ENCODE results near the gene ECI1.

ECI1 gene

DNA sequence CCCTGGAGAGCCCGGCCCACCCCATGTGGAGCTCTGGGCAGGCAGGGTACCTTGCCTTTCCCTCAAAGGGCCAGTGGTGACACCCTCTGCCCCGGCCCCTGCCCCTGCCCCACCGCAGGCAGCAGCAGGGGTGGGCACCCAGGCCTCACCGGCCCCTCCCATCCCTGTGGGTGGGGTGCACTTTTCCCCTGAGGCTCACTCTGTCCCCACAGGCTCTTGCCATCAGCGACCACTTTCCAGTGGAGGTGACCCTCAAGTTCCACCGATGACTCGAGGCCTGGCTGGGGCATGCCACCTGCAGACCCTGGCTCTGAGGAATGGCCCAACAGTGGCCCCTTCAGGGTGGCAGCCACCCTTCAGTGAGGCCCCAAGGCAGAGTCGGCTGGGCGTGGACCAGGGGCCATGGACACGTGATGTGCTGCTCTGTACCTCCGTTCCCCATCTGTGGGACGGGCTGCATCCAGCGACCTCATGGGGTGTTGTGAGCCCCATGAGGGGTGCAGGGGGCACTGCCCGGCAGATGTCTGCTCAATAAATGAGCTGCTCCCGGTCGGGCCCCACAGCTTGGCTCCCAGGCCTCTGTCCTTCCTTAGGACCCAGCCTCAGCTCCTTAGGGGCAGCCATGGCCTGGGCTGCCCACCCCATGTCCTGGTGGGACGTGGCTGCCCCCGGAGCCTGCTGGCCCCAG, 13.1 kb downstream of the ECI1 start:
- H3K79me2 ChIP-seq (ENCODE audit: low read length) = no peaks in the 10 kb centered on the region
- peaks cover 2% of the 10 kb centered on the region; the same call in 1 of the 2 replicates for H3K36me3 ChIP-seq (replicated peaks; ENCODE audit: insufficient read depth, low read length)
- no peak overlapping the region for H2AFZ ChIP-seq (ENCODE audit: low read length)
- DNase-seq = no peak
- no peak overlapping the region for H3K4me3 ChIP-seq (ENCODE audit: low read length)
- H3K4me1 ChIP-seq (ENCODE audit: low read length) = no peaks in the 10 kb centered on the region
- TF ChIP-seq, protein P1, sequence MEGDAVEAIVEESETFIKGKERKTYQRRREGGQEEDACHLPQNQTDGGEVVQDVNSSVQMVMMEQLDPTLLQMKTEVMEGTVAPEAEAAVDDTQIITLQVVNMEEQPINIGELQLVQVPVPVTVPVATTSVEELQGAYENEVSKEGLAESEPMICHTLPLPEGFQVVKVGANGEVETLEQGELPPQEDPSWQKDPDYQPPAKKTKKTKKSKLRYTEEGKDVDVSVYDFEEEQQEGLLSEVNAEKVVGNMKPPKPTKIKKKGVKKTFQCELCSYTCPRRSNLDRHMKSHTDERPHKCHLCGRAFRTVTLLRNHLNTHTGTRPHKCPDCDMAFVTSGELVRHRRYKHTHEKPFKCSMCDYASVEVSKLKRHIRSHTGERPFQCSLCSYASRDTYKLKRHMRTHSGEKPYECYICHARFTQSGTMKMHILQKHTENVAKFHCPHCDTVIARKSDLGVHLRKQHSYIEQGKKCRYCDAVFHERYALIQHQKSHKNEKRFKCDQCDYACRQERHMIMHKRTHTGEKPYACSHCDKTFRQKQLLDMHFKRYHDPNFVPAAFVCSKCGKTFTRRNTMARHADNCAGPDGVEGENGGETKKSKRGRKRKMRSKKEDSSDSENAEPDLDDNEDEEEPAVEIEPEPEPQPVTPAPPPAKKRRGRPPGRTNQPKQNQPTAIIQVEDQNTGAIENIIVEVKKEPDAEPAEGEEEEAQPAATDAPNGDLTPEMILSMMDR (IDR thresholded peaks at IDR 0.05; ENCODE audit: low read length) = no peak
- TF ChIP-seq EZH2phosphoT487 (IDR thresholded peaks at IDR 0.05; ENCODE audit: low read length) (no peak), EZH2 (optimal IDR thresholded peaks at IDR 0.05; ENCODE audit: low read depth, low read length) (no peak)
- H3K9ac ChIP-seq (ENCODE audit: low read length) = no peak overlapping the region
- no peaks in the 10 kb centered on the region for H3K9me2 ChIP-seq (replicated peaks; ENCODE audit: insufficient read depth, low read length)
- H3K27ac ChIP-seq (ENCODE audit: low read length) = no peak overlapping the region
- H3K9me3 ChIP-seq (replicated peaks; ENCODE audit: insufficient read depth, low read length) = no peaks in the 10 kb centered on the region
- no peaks in the 10 kb centered on the region for H4K20me1 ChIP-seq (ENCODE audit: insufficient read depth, low read length)
- no peak overlapping the region for H3K4me2 ChIP-seq (ENCODE audit: low read depth, low read length)
- no peaks in the 10 kb centered on the region; the same call in 1 of the 2 replicates for H3K27me3 ChIP-seq (replicated peaks; ENCODE audit: insufficient read depth, low read length)
- H3F3A ChIP-seq (ENCODE audit: insufficient read depth, low read length) = no peaks in the 10 kb centered on the region

DNA sequence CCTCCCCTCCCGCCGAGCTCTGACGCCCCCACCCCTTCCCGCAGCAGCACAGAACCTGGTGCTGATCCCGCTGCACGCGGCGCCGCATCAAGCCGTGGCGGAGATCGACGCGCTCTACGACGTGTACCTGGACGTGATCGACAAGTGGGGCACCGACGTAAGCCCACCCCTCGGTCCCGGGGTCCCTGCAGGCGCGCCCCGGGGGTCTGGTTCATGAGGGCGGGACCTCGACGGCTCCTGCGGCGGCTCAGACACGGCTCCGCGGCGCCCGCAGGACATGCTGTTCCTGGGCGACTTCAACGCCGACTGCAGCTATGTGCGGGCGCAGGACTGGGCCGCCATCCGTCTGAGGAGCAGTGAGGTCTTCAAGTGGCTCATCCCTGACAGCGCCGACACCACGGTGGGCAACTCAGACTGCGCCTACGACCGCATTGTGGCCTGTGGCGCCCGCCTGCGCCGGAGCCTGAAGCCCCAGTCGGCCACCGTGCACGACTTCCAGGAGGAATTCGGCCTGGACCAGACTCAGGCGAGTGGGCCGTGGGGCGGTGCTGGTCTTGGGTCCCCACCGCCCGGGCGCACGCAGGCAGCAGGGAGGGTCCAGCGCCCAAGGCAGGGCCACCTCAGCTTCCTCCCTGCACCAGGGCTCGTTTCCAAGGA, 13.8 kb downstream of the ECI1 start:
- H3K36me3 ChIP-seq (replicated peaks; ENCODE audit: insufficient read depth, low read length) = no peaks in the 10 kb centered on the region
- H3K9me2 ChIP-seq (replicated peaks; ENCODE audit: insufficient read depth, low read length) = no peaks in the 10 kb centered on the region
- no peaks in the 10 kb centered on the region for H4K20me1 ChIP-seq (ENCODE audit: insufficient read depth, low read length)
- H3K4me3 ChIP-seq (ENCODE audit: low read length) = no peak overlapping the region
- no peak for TF ChIP-seq EZH2phosphoT487 (IDR thresholded peaks at IDR 0.05; ENCODE audit: low read length)
- TF ChIP-seq EZH2 (optimal IDR thresholded peaks at IDR 0.05; ENCODE audit: low read depth, low read length) = no peak
- TF ChIP-seq, protein P1 (IDR thresholded peaks at IDR 0.05; ENCODE audit: low read length) = no peak
- DNase-seq = no peak
- H3K9ac ChIP-seq (ENCODE audit: low read length) = no peak overlapping the region
- H3K4me2 ChIP-seq (ENCODE audit: low read depth, low read length) = no peak overlapping the region
- H3K27me3 ChIP-seq (replicated peaks; ENCODE audit: insufficient read depth, low read length) = no peaks in the 10 kb centered on the region; the same call in 1 of the 2 replicates
- no peak overlapping the region for H2AFZ ChIP-seq (ENCODE audit: low read length)
- no peak overlapping the region for H3K27ac ChIP-seq (ENCODE audit: low read length)
- H3F3A ChIP-seq (ENCODE audit: insufficient read depth, low read length) = no peaks in the 10 kb centered on the region
- H3K9me3 ChIP-seq (replicated peaks; ENCODE audit: insufficient read depth, low read length) = no peaks in the 10 kb centered on the region
- no peaks in the 10 kb centered on the region for H3K4me1 ChIP-seq (ENCODE audit: low read length)
- H3K79me2 ChIP-seq (ENCODE audit: low read length) = no peaks in the 10 kb centered on the region

- H3K9me3 ChIP-seq (replicated peaks; ENCODE audit: insufficient read depth, low read length) = no peaks in the 10 kb centered on the region
- H3K4me2 ChIP-seq (ENCODE audit: low read depth, low read length) = no peak overlapping the region
- TF ChIP-seq, protein P1 (IDR thresholded peaks at IDR 0.05; ENCODE audit: low read length) = no peak
- TF ChIP-seq EZH2phosphoT487 (IDR thresholded peaks at IDR 0.05; ENCODE audit: low read length) (no peak), EZH2 (optimal IDR thresholded peaks at IDR 0.05; ENCODE audit: low read depth, low read length) (no peak)
- no peaks in the 10 kb centered on the region for H3K9me2 ChIP-seq (replicated peaks; ENCODE audit: insufficient read depth, low read length)
- DNase-seq = no peak
- H3K27me3 ChIP-seq (replicated peaks; ENCODE audit: insufficient read depth, low read length) = no peaks in the 10 kb centered on the region; the same call in 1 of the 2 replicates
- H3K4me3 ChIP-seq (ENCODE audit: low read length) = no peak overlapping the region
- H3K9ac ChIP-seq (ENCODE audit: low read length) = no peak overlapping the region
- no peaks in the 10 kb centered on the region for H4K20me1 ChIP-seq (ENCODE audit: insufficient read depth, low read length)
- no peak overlapping the region for H3K27ac ChIP-seq (ENCODE audit: low read length)
- no peaks in the 10 kb centered on the region for H3F3A ChIP-seq (ENCODE audit: insufficient read depth, low read length)
- H3K79me2 ChIP-seq (ENCODE audit: low read length) = no peaks in the 10 kb centered on the region
- no peaks in the 10 kb centered on the region for H3K4me1 ChIP-seq (ENCODE audit: low read length)
- H3K36me3 ChIP-seq (replicated peaks; ENCODE audit: insufficient read depth, low read length) = no peaks in the 10 kb centered on the region
- no peak overlapping the region for H2AFZ ChIP-seq (ENCODE audit: low read length)
These were observed 14.3 kb downstream of the ECI1 start for GRCh38 chr16:2237102-2237482.
